Breast epithelium (tissue), 4 donors: ENCODE measurements around the gene MDFIC. TPM values are rescaled to one million over a fixed set of nuclear protein-coding genes. Genes with fewer than 3 reads are reported as not detected.

Source experiments
- DNase-seq, 2 donors: peaks; one replicate each; pipeline ENCODE4 v3.0.0-alpha.2; 2019; ENCODE audit warnings: low spot score in 2 of 2
- H3K27ac ChIP-seq, 2 donors: fragments of 200-600 bp; sonication (generic) in 1 of 2; one replicate each; pipeline ENCODE4 v1.5.1; 2016 to 2019; ENCODE audit warnings: mild to moderate bottlenecking in 1 of 2
- H3K27me3 ChIP-seq, 2 donors: fragments of 200-600 bp; sonication (generic) in 1 of 2; one replicate each; pipeline versions ENCODE4 v1.5.1 to v1.6.0; 2017 to 2019; ENCODE audit warnings: control low read depth in 1 of 2, mild to moderate bottlenecking in 1 of 2
- H3K36me3 ChIP-seq: fragments of 200-600 bp; one replicate; pipeline ENCODE4 v1.5.1; 2019
- H3K4me1 ChIP-seq, 2 donors: fragments of 200-600 bp; sonication (generic); one replicate each; pipeline ENCODE4 v1.5.1; 2016 to 2019; ENCODE audit warnings: control low read depth in 1 of 2
- H3K4me3 ChIP-seq, 3 donors: fragments of 200-600 bp; sonication (generic); 1 replicate in 2 of 3; 2 replicates in 1 of 3; pipeline ENCODE4 v1.5.1; 2016 to 2019; ENCODE audit warnings: mild to moderate bottlenecking in 3 of 3, moderate library complexity in 2 of 3
- H3K9me3 ChIP-seq, 2 donors: fragments of 200-600 bp; sonication (generic) in 1 of 2; one replicate each; pipeline ENCODE4 v1.5.1; 2016 to 2019; ENCODE audit warnings: control low read depth in 1 of 2
- POLR2A ChIP-seq: fragments of 450-650 bp; IDR thresholded peaks from one replicate; pipeline ENCODE4 v1.6.1; 2016; ENCODE audit warnings: antibody characterized with exemption, mild to moderate bottlenecking, moderate library complexity
- POLR2AphosphoS5 ChIP-seq, 3 donors: sonication (generic); formaldehyde crosslinking; IDR thresholded peaks; one replicate each; pipeline ENCODE4 v1.6.1; 2017; ENCODE audit warnings: antibody characterized with exemption in 3 of 3
- intact Hi-C: fragments of 100-400 bp; cut with DNase I; formaldehyde crosslinking; loops from one replicate; pipeline ENCODE4 v1.15.1; 2023; ENCODE audit warnings: low total_unique reads
- total RNA-seq, 3 donors: library from RNA; depleted of rRNA; stranded (reverse); fragments of >200 nt; gene quantifications; one replicate each; pipeline ENCODE4 v1.1.0, GENCODE V29; 2016
- TF ChIP-seq, protein P1 (sequence below), 3 donors: fragments of 450-650 bp; IDR thresholded peaks; one replicate each; pipeline ENCODE4 v1.5.1; 2016 to 2017; ENCODE audit warnings: antibody characterized with exemption in 3 of 3, mild to moderate bottlenecking in 3 of 3, moderate library complexity in 3 of 3

The MDFIC gene
- total RNA-seq, 3 donors from 2014 or later: 29.9 to 146 (median 55.4) TPM

- Histone ChIP-seq H3K4me1 (no peaks in the 10 kb centered on the region), H3K4me3 (no peak overlapping the region), H3K27ac (no peak overlapping the region), H3K36me3 (no peaks in the 10 kb centered on the region), H3K9me3 (no peaks in the 10 kb centered on the region), H3K27me3 (no peaks in the 10 kb centered on the region)
- DNase-seq: no peak
- TF ChIP-seq, protein P1, sequence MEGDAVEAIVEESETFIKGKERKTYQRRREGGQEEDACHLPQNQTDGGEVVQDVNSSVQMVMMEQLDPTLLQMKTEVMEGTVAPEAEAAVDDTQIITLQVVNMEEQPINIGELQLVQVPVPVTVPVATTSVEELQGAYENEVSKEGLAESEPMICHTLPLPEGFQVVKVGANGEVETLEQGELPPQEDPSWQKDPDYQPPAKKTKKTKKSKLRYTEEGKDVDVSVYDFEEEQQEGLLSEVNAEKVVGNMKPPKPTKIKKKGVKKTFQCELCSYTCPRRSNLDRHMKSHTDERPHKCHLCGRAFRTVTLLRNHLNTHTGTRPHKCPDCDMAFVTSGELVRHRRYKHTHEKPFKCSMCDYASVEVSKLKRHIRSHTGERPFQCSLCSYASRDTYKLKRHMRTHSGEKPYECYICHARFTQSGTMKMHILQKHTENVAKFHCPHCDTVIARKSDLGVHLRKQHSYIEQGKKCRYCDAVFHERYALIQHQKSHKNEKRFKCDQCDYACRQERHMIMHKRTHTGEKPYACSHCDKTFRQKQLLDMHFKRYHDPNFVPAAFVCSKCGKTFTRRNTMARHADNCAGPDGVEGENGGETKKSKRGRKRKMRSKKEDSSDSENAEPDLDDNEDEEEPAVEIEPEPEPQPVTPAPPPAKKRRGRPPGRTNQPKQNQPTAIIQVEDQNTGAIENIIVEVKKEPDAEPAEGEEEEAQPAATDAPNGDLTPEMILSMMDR (IDR thresholded peaks at IDR 0.05): no peak
- no peak for TF ChIP-seq POLR2A
- no peak for TF ChIP-seq POLR2AphosphoS5 (IDR thresholded peaks at IDR 0.05)
- intact Hi-C loops: no loop called here
Measured at GRCh38 chr7:115038158-115038557, 116.3 kb downstream of the MDFIC start.

DNA sequence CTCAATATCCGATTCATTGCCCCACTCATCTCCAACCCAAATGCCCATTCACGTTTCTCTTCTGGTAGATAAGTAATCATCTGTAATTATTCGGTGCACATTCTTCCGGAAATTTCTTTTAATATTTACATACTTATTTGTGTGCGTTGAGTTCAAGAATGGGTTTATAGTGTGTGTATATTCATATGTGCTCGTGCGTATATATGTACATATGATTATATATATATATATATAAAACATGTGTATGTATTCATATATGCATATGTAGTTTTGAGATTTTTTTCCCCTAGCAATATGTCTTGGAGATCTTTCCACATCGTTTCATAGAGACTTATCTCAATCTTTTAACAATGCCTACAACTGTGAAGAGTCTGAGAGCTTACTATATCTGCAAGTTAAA, 118.2 kb downstream of the MDFIC start:
- Histone ChIP-seq H3K27ac (no peak overlapping the region), H3K27me3 (no peaks in the 10 kb centered on the region), H3K36me3 (no peaks in the 10 kb centered on the region), H3K4me1 (no peaks in the 10 kb centered on the region), H3K4me3 (no peak overlapping the region), H3K9me3 (no peaks in the 10 kb centered on the region)
- DNase-seq: no peak
- TF ChIP-seq, protein P1 (IDR thresholded peaks at IDR 0.05): no peak
- TF ChIP-seq POLR2A: no peak
- no peak for TF ChIP-seq POLR2AphosphoS5 (IDR thresholded peaks at IDR 0.05)
- intact Hi-C loops: no loop called here

GRCh38 chr7:115040495-115040894, 118.6 kb downstream of the MDFIC start:
- no peak for DNase-seq
- no peak overlapping the region for H3K4me3 ChIP-seq
- TF ChIP-seq, protein P1 (IDR thresholded peaks at IDR 0.05): no peak
- TF ChIP-seq POLR2AphosphoS5 (IDR thresholded peaks at IDR 0.05) (no peak), POLR2A (no peak)
- H3K9me3 ChIP-seq: no peaks in the 10 kb centered on the region
- H3K27ac ChIP-seq: no peak overlapping the region
- no peaks in the 10 kb centered on the region for H3K27me3 ChIP-seq
- intact Hi-C loops: no loop called here
- H3K36me3 ChIP-seq: no peaks in the 10 kb centered on the region
- H3K4me1 ChIP-seq: no peaks in the 10 kb centered on the region

- Histone ChIP-seq H3K27me3 (no peaks in the 10 kb centered on the region), H3K27ac (no peak overlapping the region), H3K9me3 (no peaks in the 10 kb centered on the region), H3K36me3 (no peaks in the 10 kb centered on the region), H3K4me3 (no peak overlapping the region), H3K4me1 (no peaks in the 10 kb centered on the region)
- TF ChIP-seq, protein P1 (IDR thresholded peaks at IDR 0.05): no peak
- TF ChIP-seq POLR2AphosphoS5 (IDR thresholded peaks at IDR 0.05) (no peak), POLR2A (no peak)
- intact Hi-C loops: no loop called here
- DNase-seq: no peak
Measured at GRCh38 chr7:115042596-115042995, 120.7 kb downstream of the MDFIC start.

- no peaks in the 10 kb centered on the region for H3K27me3 ChIP-seq
- intact Hi-C loops: no loop called here
- no peak overlapping the region for H3K27ac ChIP-seq
- TF ChIP-seq, protein P1 (IDR thresholded peaks at IDR 0.05): no peak
- no peak for TF ChIP-seq POLR2A
- no peak for TF ChIP-seq POLR2AphosphoS5 (IDR thresholded peaks at IDR 0.05)
- no peaks in the 10 kb centered on the region for H3K9me3 ChIP-seq
- no peak for DNase-seq
- no peaks in the 10 kb centered on the region for H3K4me1 ChIP-seq
- H3K4me3 ChIP-seq: no peak overlapping the region
- H3K36me3 ChIP-seq: no peaks in the 10 kb centered on the region
Measured at GRCh38 chr7:115043605-115044004, 121.7 kb downstream of the MDFIC start.
